Right hindlimb (tissue), 1 donor: ENCODE measurements around the gene PSMD9.
"Not testable (repeated sequence)": the region's sequence is repeated elsewhere in the genome, so short reads cannot be mapped to it uniquely, and the experiment has no call there.

Source experiments
- DNase-seq: peaks from one replicate; pipeline ENCODE4 v3.0.0-alpha.2; 2018

Gene PSMD9

DNA sequence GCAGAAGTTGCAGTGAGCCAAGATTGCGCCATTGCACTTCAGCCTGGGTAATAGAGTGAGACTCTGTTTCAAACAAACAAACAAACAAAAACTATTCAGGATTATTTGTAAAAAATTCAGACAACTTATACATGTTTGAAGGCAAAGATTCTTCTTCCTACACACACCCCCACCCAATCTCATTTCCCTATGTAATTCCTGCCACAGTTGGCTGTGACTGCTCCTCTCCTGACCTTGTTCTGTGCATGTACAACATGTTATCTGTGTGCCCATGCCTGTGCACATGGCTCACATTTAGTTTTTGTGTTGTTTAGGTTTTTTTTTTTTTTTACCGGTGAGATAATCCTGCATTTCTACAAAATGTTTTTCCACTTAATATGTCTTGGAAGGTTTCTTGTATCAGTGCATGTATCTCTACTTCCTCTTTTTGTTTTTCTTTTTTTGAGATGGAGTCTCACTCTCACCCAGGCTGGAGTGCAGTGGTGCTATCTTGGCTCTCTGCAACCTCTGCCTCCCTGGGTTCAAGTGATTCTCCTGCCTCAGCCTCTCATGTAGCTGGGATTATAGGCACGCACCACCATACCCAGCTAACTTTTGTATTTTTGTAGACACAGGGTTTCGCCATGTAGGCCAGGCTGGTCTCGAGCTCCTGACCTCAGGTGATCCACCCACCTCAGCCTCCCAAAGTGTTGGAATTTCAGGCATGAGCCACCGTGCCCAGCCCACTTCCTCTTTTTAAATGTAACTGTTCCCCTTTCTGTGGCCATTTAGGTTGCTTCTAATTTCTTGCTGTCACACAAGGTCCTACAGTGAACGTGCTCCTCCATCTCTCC is 38.5 kb downstream of the PSMD9 start:
- no peak for DNase-seq

DNA sequence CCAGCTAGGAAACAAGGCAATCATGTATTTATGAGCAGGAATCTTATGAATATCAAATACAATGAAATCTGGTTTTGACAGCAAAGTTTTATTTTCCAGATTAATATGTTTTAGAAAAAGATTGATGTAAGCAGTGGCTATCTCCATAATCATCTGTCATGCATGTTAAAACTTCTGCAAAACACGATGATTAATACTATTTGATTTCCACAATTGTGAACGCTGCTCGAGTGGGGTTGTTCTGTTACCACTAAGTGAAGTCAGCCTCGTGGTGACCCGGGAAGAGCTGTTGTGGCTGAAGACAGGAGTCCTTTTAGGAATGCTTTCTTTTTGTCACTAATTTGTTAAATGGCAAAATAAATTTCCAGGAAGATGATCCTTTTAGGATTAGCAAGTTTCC is 39.2 kb downstream of the PSMD9 start:
- no peak for DNase-seq

DNA sequence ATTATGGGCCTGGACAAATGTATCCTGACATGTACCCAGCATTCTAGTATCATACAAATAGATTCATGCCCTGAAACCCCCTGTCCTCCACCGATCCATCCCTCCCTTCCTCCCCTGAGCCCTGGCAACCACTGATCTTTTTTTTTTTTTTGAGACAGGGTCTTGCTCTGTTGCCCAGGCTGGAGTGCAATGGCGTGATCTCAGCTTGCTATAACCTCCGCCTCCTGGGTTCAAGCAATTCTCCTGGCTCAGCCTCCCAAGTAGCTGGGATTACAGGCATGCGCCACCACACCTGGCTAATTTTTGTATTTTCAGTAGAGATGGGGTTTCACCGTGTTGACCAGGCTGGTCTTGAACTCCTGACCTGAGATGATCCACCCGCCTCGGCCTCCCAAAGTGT is 41.0 kb downstream of the PSMD9 start:
- not testable (repeated sequence) for DNase-seq

DNA sequence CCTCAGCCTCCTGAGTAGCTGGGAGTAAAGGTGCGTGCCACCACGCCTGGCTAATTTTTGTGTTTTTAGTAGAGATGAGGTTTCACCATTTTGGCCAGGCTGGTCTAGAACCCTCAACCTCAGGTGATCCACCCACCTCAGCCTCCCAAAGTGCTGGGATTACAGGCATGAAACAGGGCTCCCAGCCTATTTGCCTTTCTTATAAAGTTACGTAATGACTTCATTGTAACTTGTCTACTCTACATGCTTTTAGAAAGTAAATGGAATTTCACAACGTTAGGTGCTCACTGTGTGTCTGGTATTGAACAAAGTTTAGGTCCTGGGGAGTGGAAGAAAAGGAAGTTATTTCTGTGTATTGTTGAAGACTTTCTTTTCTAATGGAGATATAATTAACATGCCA is 42.3 kb downstream of the PSMD9 start:
- no peak for DNase-seq

DNA sequence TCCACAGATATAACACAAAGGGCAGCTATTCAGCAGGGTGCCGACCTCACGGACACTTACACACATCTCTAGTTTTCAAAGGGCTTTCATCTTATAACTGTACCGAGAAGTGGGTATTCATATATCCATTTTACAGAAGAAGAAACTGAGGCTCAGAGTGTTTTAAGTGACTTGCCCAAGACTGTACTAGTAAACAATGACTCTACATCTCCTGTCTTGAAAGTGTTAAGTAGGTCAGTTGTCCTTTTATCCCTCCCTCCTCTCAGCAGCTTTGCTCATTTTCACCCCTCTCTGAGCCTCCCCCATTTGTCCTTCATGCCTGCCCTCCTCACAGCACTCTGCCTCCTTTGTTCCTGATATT is 43.6 kb downstream of the PSMD9 start:
- no peak for DNase-seq

DNA sequence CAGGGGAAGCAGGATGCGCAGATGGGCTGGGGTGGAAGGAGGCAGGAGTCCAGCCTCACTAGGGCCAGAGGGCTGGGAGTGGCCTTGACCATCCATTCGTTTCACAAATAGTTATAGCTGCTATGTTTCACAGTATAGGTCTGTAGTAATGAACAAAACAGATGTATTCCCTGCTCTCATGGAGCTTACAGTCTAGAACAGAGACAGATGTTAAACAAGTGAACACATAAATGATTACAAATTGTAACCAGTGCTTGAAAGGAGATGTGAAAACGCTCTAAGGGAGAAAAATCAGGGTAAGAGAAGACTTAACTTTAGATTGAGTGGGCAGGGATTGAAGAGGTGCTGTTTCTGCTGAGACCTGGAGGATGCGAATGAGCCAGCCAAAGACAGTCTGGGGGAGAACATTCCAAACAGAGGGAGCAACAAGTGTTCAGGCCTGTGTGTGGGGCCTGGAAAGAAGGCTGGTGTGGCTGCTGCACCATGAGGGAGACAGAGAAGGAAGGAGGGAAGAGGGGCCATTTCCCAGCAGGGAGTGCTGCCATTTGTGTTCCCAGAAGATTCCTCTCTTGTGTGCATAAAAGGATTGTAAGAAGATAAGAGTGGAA is 44.4 kb downstream of the PSMD9 start:
- DNase-seq = no peak

DNA sequence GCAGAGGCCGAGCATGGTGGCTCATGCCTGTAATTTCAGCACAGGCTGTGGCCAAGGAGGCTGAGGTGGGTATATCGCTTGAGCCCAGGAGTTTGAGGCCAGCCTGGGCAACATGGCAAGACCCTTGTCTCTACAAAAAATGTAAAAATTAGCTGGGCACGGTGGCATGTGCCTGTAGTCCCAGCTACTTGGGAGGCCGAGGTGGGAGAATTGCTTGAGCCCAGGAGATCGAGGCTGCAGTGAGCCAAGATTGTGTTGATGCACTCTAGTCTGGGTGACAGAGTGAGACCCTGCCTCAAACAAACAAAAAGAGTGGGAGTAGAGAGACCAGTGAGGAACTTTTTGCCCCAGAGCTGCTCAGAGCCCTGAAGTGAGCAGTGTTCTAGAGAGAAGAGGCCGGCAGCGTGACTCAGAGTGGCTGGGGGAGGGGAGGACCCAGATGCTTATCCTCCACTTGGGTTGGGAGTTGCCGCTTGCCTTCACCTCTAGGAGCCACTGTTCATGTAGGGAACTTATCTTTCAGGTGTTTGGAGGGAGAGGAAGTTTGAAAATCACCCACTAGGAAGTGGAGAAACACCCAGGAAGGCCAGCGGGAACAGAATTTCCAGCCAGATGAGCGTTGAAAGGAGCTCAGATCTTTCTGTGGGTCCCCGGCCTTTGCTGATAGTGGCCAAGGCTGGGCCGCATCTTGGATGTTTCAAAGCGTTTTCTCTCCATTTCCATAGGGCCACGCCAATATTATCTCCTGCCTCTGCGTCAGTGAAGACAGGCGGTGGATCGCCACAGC is 45.1 kb downstream of the PSMD9 start:
- no peak for DNase-seq

DNA sequence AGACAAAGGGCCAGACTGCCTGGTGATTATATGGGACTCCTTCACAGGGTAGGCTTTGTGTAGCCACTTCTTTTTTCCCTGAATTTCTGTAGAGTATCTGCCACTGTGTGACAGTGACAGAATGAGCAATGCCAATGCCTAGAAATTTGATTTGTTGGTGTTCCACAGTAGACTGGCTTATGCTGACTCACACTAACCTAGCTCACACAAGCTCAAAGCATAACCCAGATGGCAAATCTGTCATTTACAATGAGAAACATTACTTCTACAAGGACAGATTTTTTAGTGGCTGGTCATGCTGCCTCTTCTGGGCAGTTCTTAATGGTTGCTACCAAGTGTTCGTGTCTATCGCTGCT is 45.7 kb downstream of the PSMD9 start:
- DNase-seq = no peak

DNA sequence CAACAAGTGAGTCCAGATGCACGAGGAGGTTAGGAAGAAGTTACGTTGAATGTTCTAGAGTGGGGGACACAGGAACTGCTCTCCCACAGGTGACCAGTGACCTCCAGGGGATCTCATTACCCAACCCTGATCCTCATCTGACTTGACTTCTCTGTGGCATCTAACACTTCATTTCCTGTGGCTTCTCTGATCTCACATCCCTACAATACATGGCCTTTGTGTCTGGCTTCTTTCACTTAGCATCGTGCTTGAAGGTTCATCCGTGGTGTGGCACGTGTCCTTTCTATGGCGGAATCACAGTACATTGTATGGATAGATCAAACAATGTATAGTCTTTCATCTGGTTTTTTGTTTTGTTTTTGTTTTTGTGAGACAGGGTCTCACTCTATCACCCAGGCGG is 49.1 kb downstream of the PSMD9 start:
- DNase-seq = no peak

DNA sequence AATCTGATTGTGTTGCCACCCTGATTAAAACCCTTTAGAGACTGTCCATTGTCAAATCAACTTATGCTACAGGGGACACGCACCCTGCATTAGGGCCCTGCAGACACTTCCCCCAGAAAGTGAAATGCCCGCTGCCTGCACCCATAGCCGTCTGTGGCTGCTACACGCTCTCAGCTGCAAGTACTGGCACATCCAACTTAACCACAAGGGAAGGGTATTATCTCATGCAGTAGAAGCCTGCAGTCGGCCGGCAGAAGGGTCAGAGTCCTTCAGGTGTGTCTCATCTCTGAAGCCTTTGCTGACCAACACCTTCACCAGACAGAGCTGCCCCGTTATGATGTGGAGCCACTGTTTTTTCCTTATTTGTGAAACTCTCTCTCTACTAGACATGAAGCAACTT is 50.6 kb downstream of the PSMD9 start:
- DNase-seq = no peak

DNA sequence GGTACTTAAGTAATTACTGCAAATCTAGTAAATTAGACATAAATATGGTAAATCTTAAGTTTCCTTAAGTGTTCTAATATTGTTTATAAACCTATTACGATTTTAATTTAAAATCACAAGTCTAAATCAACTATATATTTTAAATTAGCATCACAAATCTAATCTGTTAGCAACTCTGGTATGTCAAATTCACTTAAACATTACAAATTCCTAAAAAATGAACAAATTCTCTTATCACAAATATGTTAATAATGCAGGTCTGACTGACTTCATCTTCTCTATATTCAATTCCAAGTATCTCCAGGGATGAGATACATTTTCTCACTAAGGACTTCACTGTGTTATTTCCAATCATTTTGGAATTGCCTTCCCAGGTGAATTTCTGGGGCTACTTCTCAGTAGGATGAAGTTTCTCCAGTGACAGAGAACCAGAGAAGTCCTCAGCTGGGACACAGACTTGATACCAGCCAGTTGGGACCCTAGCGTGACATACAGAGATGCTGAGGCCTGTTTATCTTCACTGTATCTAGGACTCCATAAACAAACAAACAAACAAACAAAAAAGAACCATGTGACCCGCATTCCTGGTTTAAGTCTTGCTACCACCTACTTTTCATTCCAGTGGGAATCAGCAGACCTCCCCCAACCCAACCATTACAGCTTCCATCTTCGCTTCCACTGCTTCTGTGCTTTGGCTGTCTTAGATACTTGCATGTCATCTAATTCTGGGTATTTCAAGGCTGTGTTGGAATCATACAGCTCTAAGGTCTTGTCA is 51.6 kb downstream of the PSMD9 start:
- DNase-seq = no peak

DNA sequence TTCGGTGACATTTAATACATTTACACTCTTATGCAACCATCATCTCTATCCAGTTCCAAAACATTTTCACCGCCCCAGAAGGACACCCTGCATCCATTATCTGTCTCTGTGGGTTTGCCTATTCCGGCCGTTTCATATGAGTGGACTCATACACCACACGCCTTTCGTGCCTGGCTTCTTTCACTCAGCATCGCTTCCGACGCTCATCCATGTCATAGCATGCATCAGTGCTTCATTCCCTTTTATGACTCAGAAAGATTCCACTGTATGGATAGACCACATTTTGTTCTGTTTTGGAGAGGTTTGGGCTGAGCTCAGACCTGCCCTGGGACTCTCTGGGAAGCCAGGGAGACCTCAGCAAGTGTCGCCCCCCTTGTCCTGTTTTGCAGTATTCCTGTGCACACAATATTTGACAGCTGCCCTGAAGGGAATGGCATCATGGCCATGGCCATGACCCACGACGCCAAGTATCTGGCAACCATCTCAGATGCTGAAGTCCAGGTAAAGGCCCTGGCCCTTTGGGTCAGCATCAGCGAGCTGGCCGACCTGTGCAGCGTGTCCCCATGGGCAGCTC is 53.6 kb downstream of the PSMD9 start:
- DNase-seq = no peak

DNA sequence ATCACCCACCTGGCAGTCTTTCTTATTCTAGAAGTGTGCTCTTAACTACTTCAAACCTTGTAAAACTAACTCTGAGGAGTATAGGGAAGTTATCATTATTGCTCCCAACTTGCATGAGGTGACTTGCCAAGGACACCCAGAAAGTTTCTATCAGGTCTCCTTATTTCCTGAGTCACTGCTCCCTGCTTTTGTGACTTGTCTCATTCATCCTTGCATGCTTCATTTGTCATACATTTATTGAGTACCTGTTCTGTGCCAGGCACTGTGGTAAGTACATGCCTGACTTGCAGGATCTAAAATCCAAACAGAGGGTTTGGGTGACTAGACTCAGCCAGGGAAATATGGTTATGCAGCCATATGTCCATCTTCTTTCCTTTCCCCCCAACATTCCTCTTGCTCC is 55.3 kb downstream of the PSMD9 start:
- DNase-seq = no peak

DNA sequence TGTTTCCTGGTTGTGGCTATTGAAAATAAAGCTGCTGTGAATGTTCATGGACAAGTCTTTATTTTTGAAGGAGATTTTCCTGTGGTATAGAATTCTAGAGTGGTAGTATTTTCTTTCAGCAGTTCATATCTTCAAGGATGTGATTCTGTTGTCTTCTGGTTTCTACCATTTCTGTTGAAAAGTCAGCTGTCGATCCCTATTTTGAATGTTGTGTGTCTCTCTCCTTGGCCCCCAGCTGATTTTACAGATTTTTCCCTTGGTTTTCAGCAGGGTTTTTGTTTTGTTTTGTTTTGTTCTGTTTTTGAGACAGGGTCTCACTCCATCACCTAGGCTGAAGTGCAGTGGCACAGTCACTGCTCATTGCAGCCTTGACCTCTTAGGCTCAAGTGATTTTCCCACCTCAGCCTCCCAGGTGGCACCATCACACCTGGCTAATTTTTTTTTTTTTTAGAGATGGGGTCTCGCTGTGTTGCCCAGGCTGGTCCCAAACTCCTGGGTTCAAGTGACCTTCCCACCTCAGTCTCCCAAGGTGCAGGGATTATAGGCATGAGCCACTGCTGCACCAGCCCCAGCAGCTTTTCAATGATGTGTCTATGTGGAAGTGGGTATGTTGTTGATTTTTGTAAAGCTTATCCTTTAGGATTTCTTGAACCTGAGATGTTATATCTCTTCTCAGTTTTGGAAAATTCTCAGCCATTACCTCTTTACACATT is 57.9 kb downstream of the PSMD9 start:
- no peak for DNase-seq

DNA sequence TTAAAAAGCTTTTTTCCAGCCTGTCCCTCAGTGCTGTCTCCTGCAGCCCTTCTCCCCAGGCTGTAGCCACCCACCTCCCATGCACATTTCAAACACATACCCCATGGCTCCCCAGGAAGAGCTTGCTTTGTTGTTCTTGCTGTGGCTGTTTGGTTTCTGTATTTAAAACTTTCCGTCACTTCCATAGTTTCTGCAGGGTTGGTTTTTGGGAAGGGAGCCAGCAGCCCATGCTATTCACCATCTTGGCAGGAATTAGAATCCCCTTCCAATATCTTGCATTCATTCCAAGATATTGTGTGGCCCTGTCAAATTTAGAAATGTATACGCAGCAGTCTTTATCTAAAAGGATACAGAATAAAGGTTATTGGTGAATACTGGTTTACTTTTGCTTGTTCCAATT is 59.4 kb downstream of the PSMD9 start:
- no peak for DNase-seq

DNA sequence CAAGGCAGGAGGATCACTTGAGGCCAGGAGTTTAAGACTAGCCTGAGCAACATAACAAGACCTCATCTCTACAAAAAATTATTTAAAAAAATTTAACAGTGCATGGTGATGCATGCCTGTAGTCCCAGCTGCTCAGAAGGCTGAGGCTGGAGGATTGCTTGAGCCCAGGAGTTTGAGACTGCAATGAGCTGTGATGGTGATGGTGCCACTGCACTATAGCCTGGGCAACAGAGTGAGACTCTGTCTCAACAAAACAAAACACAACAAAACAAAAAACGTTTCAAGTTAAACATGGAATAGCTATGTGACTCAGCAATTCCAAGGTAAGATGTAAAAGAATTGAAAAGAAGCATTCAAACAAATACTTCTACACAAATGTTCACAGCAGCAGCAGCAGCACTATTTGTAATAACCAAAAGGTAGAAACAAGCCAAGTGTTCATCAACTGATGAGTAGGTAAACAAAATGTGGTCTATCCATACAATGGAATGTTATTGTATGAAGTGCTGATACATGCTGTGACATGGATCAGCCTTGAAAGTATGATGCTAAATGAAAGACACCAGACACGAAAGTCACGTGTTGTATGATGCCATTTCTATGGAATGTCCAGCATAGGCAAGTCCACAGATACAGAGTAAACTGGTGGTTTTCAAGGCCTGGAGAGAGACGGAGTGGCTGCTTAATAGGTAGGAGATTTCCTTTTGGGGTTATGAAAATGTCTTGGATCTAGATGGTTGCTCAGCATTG is 61.2 kb downstream of the PSMD9 start:
- DNase-seq = no peak

DNA sequence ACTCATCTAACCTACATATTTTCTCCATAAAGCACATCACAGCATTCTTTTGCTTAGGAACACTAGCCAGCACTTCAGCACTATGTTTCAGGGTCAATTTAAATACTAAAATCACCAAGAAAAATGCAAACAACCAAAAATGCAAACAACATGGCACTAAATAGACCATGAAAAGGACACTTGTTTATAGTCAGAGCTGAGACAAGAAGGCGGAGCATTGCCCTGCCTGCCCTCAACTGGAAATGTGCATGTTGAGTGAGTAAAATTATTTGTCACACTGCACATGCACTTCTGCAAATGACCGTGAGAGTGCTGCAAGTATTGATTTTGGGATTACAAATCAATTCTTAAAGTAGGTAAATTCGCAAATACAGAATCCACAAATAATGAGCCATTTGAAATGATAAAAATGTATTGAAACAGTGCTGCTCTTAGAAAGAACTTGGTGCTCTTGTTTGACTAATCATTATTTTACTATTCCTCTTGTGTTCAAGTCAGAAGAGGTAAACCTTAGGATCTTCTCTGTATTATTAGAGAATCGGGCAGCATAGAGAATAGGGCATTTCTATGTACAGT is 64.6 kb downstream of the PSMD9 start:
- no peak for DNase-seq

DNA sequence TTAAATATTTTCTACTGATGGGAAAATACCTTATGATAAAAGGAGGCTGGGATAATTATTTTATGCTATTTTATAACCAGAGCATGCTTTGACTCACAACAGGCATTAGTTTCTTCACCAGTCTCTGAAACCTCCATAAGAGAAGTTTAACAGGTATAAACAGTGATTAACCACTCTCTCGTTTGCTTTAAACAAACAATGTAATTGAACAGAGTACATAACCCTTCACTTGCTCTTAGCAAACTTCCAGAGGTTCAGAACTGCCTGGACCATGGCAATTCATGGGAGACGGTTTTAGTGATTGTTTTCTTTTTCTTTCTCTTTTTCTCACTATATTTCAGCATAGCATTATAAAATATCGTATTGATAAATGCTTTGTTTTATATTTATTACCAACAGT is 65.1 kb downstream of the PSMD9 start:
- DNase-seq = no peak

DNA sequence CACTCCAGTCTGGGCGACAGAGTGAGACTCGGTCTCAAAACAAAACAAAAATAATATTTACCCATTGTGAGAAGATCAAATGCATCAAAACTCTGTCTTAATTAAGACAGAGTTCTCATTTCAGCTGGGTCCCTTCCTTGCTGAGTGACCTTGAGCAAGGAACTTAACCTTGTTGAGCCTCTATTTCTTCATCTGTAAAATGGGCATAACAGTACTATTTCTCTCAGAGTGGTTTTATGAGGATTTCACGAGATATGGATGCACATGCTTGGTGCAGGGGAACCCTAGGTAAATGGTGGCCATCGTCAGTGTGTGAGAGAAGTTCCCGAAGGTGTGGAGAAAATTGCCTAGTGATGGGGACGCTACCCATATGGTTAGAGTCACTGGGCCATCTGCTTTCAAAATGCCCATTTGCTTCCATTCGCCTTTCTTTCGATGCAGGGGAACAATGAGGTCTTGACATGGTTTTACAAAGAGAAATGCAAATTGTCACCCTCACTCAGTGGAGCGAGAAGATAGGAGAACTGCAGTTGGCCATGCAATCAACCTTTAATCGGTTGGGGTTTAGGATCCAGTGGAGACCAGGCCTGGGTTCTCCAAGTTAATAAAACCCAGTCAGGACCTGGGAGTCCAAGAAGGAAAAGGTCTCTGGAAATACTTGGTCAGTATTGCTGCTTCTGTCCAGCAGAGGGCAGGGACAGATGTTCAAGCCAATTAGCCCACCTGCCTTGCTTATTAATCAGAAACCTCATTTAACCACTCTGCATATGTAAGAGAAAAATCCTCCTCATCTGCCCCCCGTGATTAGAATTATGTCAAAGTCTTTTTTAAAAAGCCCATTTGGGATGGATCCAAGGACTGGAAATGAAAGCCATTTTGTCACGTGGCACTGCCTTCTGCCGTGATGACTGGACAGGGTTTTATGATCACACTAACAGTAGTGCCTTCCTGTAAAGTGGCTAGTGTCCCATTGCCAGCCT is 67.0 kb downstream of the PSMD9 start:
- no peak for DNase-seq
